GM19372 (cell line): ENCODE results near the gene NTNG1.
"Not testable (repeated sequence)": the region's sequence is repeated elsewhere in the genome, so short reads cannot be mapped to it uniquely, and the experiment has no call there.

Experiments used
- ATAC-seq: cut with Tn5 transposase; IDR thresholded peaks from one replicate; pipeline ENCODE4 v1.9.1; 2021; ENCODE audit warnings: mild to moderate bottlenecking, low read depth, moderate library complexity; ENCODE audit not compliant: unreplicated experiment

Gene NTNG1

GRCh38 chr1:107140703-107141490, at the start of gene NTNG1:
NTNG1 (plus strand) TSS chr1:107141039.
- ATAC-seq, result peak; percentile 40

- ATAC-seq, result no peak
Observed at GRCh38 chr1:107091418-107091817, 49.4 kb upstream of the NTNG1 start.

GRCh38 chr1:107093395-107093794, 47.4 kb upstream of the NTNG1 start:
- not testable (repeated sequence) for ATAC-seq

GRCh38 chr1:107095647-107096046, 45.2 kb upstream of the NTNG1 start:
- no peak for ATAC-seq

- ATAC-seq, result no peak
Observed at GRCh38 chr1:107096690-107097089, 44.1 kb upstream of the NTNG1 start.

GRCh38 chr1:107098961-107099360, 41.9 kb upstream of the NTNG1 start:
- no peak for ATAC-seq

GRCh38 chr1:107100331-107100984, 40.4 kb upstream of the NTNG1 start:
- no peak for ATAC-seq

GRCh38 chr1:107105914-107106313, 34.9 kb upstream of the NTNG1 start:
- no peak for ATAC-seq

- ATAC-seq, result no peak
Observed at GRCh38 chr1:107110326-107110725, 30.5 kb upstream of the NTNG1 start.

GRCh38 chr1:107116306-107116790, 24.5 kb upstream of the NTNG1 start:
- ATAC-seq, result no peak

- no peak for ATAC-seq
Observed at GRCh38 chr1:107122225-107122624, 18.6 kb upstream of the NTNG1 start.

- no peak for ATAC-seq
Observed at GRCh38 chr1:107123741-107124140, 17.1 kb upstream of the NTNG1 start.

GRCh38 chr1:107124694-107125093, 16.1 kb upstream of the NTNG1 start:
- ATAC-seq, result no peak

GRCh38 chr1:107132195-107132594, 8.6 kb upstream of the NTNG1 start:
- ATAC-seq, result peak; percentile 64

- ATAC-seq, result peak; percentile 65
Observed at GRCh38 chr1:107132780-107133179, 8.1 kb upstream of the NTNG1 start.

GRCh38 chr1:107135463-107135862, 5.4 kb upstream of the NTNG1 start:
- no peak for ATAC-seq

- no peak for ATAC-seq
Observed at GRCh38 chr1:107138166-107138565, 2.7 kb upstream of the NTNG1 start.

GRCh38 chr1:107138767-107139445, 1.9 kb upstream of the NTNG1 start:
- no peak for ATAC-seq

- peak; percentile 41 for ATAC-seq
Observed at GRCh38 chr1:107139833-107140702, 771 bp upstream of the NTNG1 start.

- ATAC-seq, result peak; percentile 45
Observed at GRCh38 chr1:107141491-107142126, 770 bp downstream of the NTNG1 start.
